ENCODE results near the gene C17orf113. TPM values are rescaled to one million over a fixed set of nuclear protein-coding genes. Genes with fewer than 3 reads are reported as not detected.
A peak's percentile ranks its signal among the peaks of the same experiment; 100 is the strongest.

Gene C17orf113
- total and polyA plus RNA-seq, 2 of the 13 experiments (the other 11 are each of a cell fraction or from before 2014, with no cell fraction given) = 0.87 to 1.1 TPM

DNA sequence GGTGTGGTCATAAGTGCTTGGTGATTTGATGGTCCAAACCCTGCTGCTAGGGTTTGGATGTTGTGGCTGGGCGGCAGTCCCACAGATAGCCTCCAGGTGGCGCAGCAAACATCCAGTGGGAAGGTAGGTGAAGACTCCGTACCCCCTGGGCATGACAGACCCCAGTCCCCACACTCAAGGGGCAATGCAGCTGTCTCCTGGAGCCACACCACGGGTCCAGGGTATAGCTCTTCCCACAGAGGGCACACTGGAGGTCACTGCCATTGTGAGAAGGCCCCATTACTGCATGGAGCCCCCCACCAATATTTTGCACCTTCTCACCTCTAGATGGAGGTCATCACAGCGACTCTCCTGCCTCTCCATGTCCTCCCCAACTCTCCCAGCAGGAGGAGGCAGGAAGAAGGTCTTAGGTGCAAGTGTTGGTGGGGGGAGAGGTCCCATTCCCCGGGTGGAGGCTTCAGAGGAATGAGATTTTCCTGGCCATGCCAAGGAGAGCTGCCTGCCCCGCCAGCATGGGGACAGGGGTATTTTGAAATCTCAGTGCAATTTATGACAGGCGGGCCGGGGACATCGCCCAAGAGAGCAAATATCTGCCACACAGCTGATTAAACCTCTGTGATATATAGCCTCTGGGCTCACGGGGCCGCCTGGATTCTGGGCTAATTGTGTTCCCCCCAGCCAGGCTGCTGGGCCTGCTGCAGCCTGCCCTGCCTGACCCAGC is 17.1 kb upstream of the C17orf113 start (continued):
- TF ChIP-seq, protein P1, sequence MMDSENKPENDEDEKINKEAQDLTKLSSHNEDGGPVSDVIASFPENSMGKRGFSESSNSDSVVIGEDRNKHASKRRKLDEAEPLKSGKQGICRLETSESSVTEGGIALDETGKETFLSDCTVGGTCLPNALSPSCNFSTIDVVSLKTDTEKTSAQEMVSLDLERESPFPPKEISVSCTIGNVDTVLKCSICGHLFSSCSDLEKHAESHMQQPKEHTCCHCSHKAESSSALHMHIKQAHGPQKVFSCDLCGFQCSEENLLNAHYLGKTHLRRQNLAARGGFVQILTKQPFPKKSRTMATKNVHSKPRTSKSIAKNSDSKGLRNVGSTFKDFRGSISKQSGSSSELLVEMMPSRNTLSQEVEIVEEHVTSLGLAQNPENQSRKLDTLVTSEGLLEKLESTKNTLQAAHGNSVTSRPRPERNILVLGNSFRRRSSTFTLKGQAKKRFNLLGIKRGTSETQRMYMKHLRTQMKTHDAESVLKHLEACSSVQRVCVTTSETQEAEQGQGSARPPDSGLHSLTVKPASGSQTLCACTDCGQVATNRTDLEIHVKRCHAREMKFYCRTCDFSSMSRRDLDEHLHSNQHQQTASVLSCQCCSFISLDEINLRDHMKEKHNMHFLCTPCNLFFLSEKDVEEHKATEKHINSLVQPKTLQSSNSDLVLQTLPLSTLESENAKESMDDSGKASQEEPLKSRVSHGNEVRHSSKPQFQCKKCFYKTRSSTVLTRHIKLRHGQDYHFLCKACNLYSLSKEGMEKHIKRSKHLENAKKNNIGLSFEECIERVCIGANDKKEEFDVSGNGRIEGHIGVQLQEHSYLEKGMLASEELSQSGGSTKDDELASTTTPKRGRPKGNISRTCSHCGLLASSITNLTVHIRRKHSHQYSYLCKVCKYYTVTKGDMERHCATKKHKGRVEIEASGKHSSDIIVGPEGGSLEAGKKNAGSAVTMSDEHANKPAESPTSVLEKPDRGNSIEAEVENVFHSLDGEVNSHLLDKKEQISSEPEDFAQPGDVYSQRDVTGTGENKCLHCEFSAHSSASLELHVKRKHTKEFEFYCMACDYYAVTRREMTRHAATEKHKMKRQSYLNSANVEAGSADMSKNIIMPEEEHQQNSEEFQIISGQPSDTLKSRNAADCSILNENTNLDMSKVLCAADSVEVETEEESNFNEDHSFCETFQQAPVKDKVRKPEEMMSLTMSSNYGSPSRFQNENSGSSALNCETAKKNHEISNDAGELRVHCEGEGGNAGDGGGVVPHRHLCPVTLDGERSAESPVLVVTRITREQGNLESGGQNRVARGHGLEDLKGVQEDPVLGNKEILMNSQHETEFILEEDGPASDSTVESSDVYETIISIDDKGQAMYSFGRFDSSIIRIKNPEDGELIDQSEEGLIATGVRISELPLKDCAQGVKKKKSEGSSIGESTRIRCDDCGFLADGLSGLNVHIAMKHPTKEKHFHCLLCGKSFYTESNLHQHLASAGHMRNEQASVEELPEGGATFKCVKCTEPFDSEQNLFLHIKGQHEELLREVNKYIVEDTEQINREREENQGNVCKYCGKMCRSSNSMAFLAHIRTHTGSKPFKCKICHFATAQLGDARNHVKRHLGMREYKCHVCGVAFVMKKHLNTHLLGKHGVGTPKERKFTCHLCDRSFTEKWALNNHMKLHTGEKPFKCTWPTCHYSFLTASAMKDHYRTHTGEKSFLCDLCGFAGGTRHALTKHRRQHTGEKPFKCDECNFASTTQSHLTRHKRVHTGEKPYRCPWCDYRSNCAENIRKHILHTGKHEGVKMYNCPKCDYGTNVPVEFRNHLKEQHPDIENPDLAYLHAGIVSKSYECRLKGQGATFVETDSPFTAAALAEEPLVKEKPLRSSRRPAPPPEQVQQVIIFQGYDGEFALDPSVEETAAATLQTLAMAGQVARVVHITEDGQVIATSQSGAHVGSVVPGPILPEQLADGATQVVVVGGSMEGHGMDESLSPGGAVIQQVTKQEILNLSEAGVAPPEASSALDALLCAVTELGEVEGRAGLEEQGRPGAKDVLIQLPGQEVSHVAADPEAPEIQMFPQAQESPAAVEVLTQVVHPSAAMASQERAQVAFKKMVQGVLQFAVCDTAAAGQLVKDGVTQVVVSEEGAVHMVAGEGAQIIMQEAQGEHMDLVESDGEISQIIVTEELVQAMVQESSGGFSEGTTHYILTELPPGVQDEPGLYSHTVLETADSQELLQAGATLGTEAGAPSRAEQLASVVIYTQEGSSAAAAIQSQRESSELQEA (CRISPR knock-in tag; IDR thresholded peaks at IDR 0.05; ENCODE audit: not compliant biosample characterization) = no peak
- TF ChIP-seq, protein P2, sequence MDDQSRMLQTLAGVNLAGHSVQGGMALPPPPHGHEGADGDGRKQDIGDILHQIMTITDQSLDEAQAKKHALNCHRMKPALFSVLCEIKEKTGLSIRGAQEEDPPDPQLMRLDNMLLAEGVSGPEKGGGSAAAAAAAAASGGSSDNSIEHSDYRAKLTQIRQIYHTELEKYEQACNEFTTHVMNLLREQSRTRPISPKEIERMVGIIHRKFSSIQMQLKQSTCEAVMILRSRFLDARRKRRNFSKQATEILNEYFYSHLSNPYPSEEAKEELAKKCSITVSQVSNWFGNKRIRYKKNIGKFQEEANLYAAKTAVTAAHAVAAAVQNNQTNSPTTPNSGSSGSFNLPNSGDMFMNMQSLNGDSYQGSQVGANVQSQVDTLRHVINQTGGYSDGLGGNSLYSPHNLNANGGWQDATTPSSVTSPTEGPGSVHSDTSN (CRISPR knock-in tag; IDR thresholded peaks at IDR 0.05; ENCODE audit: borderline replicate concordance) = no peak
- TF ChIP-seq ZNF296 (CRISPR knock-in tag; conservative IDR thresholded peaks at IDR 0.05) (no peak), ZNF569 (CRISPR knock-in tag; IDR thresholded peaks at IDR 0.05; ENCODE audit: borderline replicate concordance) (no peak), ISL2 (CRISPR knock-in tag; IDR thresholded peaks at IDR 0.05) (peak; percentile 32; the same call in 1 of the 2 replicates), CCDC6 (CRISPR knock-in tag; IDR thresholded peaks at IDR 0.05) (no peak), HIVEP1 (CRISPR knock-in tag; IDR thresholded peaks at IDR 0.05) (no peak), ZNF20 (CRISPR knock-in tag; IDR thresholded peaks at IDR 0.05) (no peak), SMAD1 (CRISPR knock-in tag; IDR thresholded peaks at IDR 0.05; ENCODE audit: borderline replicate concordance, low read depth) (peak; percentile 74; the same call in 1 of the 2 replicates)
- TF ChIP-seq, protein P3, sequence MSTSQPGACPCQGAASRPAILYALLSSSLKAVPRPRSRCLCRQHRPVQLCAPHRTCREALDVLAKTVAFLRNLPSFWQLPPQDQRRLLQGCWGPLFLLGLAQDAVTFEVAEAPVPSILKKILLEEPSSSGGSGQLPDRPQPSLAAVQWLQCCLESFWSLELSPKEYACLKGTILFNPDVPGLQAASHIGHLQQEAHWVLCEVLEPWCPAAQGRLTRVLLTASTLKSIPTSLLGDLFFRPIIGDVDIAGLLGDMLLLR (CRISPR knock-in tag; IDR thresholded peaks at IDR 0.05) = no peak
- TF ChIP-seq, protein P4, sequence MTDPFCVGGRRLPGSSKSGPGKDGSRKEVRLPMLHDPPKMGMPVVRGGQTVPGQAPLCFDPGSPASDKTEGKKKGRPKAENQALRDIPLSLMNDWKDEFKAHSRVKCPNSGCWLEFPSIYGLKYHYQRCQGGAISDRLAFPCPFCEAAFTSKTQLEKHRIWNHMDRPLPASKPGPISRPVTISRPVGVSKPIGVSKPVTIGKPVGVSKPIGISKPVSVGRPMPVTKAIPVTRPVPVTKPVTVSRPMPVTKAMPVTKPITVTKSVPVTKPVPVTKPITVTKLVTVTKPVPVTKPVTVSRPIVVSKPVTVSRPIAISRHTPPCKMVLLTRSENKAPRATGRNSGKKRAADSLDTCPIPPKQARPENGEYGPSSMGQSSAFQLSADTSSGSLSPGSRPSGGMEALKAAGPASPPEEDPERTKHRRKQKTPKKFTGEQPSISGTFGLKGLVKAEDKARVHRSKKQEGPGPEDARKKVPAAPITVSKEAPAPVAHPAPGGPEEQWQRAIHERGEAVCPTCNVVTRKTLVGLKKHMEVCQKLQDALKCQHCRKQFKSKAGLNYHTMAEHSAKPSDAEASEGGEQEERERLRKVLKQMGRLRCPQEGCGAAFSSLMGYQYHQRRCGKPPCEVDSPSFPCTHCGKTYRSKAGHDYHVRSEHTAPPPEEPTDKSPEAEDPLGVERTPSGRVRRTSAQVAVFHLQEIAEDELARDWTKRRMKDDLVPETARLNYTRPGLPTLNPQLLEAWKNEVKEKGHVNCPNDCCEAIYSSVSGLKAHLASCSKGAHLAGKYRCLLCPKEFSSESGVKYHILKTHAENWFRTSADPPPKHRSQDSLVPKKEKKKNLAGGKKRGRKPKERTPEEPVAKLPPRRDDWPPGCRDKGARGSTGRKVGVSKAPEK (CRISPR knock-in tag; IDR thresholded peaks at IDR 0.05; ENCODE audit: borderline replicate concordance) = no peak

All from HepG2 (cell line).